C4-2B (cell line): ENCODE measurements around the gene TELO2.

Experiments used
- CTCF ChIP-seq: fragments of 450-650 bp; conservative IDR thresholded peaks from 2 replicates; pipeline ENCODE4 v1.5.1; 2017; ENCODE audit warnings: mild to moderate bottlenecking
- ZFX ChIP-seq: fragments of 450-650 bp; IDR thresholded peaks from 2 replicates; pipeline ENCODE4 v1.6.1; 2017

- TF ChIP-seq CTCF (no peak), ZFX (no peak)
Observed at GRCh38 chr16:1557074-1557473, 63.9 kb downstream of the TELO2 start.
